HepG2 (cell line): ENCODE data around the gene SPRY1. TPM values are rescaled to one million over a fixed set of nuclear protein-coding genes. Genes with fewer than 3 reads are reported as not detected.
A peak's percentile ranks its signal among the peaks of the same experiment; 100 is the strongest.

Experiments
- ARID4A ChIP-seq: sonication (generic); formaldehyde crosslinking; IDR thresholded peaks from 2 replicates; pipeline ENCODE4 v1.5.0; 2020; ENCODE audit warnings: mild to moderate bottlenecking, missing genetic modification reagents, borderline replicate concordance
- EED ChIP-seq: sonication (generic); formaldehyde crosslinking; IDR thresholded peaks from 2 replicates; pipeline ENCODE4 v1.5.0; 2020; ENCODE audit warnings: mild to moderate bottlenecking, missing genetic modification reagents
- FOXK2 ChIP-seq: fragments of 450-650 bp; IDR thresholded peaks from 2 replicates; pipeline ENCODE4 v1.6.1; 2016
- PAXIP1 ChIP-seq: sonication (generic); formaldehyde crosslinking; conservative IDR thresholded peaks from 2 replicates; pipeline ENCODE4 v1.4.0; 2020; ENCODE audit warnings: mild to moderate bottlenecking, missing genetic modification reagents, moderate library complexity
- SIN3A ChIP-seq: IDR thresholded peaks from 2 replicates; pipeline ENCODE4 v1.6.1; 2011; ENCODE audit warnings: low read depth, mild to moderate bottlenecking, control low read depth, low read length, borderline replicate concordance
- STAT6 ChIP-seq: sonication (generic); formaldehyde crosslinking; IDR thresholded peaks from 2 replicates; pipeline ENCODE4 v1.4.0; 2020; ENCODE audit warnings: missing genetic modification reagents, mild to moderate bottlenecking, borderline replicate concordance
- ZNF350 ChIP-seq: sonication (generic); formaldehyde crosslinking; IDR thresholded peaks from 2 replicates; pipeline ENCODE4 v1.4.0; 2020; ENCODE audit warnings: mild to moderate bottlenecking, low read depth, missing genetic modification reagents, borderline replicate concordance
- ZNF468 ChIP-seq: sonication (generic); formaldehyde crosslinking; IDR thresholded peaks from 2 replicates; pipeline ENCODE4 v1.8.0; 2022; ENCODE audit warnings: mild to moderate bottlenecking, moderate library complexity, missing genetic modification reagents
- ZNF792 ChIP-seq: IDR thresholded peaks from 2 replicates; pipeline ENCODE4 v1.6.1; 2016
- polyA plus RNA-seq, 8 experiments: library from polyadenylated mRNA; depleted of rRNA in 3 of 8; stranded (reverse) in 7 of 8; unstranded in 1 of 8; fragments of >200 nt; fragmentation: Illumina TruSeq in 4 of 8; extraction: Trizol in 4 of 8; gene quantifications; 2 replicates each; pipeline versions ENCODE4 v1.2.1 to v1.2.3, GENCODE V29; 2011 to 2016; ENCODE audit warnings: low read depth in 4 of 8, missing spikeins in 1 of 8, mixed read lengths in 1 of 8; ENCODE audit not compliant: insufficient read depth in 1 of 8
- total RNA-seq, 5 experiments: library from RNA; depleted of rRNA; stranded (reverse); fragments of >200 nt; fragmentation: Illumina TruSeq; extraction: Trizol; gene quantifications; 2 replicates each; pipeline ENCODE4 v1.2.3, GENCODE V29; 2016; ENCODE audit warnings: low read depth in 1 of 5
- TF ChIP-seq, protein P1 (sequence below): sonication (generic); formaldehyde crosslinking; IDR thresholded peaks from 2 replicates; pipeline ENCODE4 v1.4.0; 2020; ENCODE audit warnings: missing genetic modification reagents

Gene SPRY1
- total and polyA plus RNA-seq, 2 of the 13 experiments (the other 11 are each of a cell fraction or from before 2014, with no cell fraction given), result 24.7 to 33.4 TPM

DNA sequence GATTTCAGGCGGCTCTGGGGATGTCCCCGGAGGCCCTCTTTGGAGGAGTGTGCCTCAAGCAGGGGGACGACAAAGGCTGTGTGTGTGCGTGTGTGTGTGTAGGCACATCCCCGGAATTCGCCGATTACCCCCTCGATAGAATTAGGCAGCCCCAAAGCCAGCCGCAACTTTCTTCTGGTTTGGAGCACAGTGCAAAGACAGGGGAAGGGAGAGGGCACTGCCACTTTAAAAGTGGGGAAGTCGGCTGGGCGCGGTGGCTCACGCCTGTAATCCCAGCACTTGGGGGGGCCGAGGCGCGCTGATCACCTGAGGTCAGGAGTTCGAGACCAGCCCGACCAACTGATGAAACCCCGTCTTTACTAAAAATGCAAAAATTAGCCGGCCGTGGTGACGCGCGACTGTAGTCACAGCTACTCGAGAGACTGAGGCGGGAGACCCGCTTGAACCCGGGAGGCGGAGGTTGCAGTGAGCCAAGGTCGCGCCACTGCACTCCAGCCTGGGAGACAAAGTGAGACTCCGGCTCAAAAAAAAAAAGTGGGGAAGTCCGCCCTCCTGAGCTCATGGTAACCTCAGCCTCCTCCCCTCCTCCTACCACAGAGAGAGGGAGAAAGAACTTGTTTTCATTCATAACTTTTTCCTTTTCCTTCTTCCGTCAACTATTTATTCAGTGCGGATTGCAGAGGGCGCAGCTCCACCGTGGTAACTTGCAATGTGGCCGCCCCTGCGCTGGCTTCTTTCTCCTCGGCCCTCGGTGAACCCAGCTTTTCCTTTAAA, 2.4 kb downstream of the SPRY1 start (continued):
- peak; percentile 23; the same call in 1 of the 2 replicates for TF ChIP-seq PAXIP1 (CRISPR knock-in tag)
- peak; percentile 50 for TF ChIP-seq ARID4A (CRISPR knock-in tag)
- 0 out of 2 replicates have a peak, but pooled peaks have one; percentile 14 for TF ChIP-seq ZNF792
- TF ChIP-seq ZNF350 (CRISPR knock-in tag), result peak; percentile 50; the same call in 1 of the 2 replicates
- TF ChIP-seq SIN3A, result peak; percentile 61; the same call in 1 of the 2 replicates
- no peak for TF ChIP-seq STAT6 (CRISPR knock-in tag)
- TF ChIP-seq, protein P1, sequence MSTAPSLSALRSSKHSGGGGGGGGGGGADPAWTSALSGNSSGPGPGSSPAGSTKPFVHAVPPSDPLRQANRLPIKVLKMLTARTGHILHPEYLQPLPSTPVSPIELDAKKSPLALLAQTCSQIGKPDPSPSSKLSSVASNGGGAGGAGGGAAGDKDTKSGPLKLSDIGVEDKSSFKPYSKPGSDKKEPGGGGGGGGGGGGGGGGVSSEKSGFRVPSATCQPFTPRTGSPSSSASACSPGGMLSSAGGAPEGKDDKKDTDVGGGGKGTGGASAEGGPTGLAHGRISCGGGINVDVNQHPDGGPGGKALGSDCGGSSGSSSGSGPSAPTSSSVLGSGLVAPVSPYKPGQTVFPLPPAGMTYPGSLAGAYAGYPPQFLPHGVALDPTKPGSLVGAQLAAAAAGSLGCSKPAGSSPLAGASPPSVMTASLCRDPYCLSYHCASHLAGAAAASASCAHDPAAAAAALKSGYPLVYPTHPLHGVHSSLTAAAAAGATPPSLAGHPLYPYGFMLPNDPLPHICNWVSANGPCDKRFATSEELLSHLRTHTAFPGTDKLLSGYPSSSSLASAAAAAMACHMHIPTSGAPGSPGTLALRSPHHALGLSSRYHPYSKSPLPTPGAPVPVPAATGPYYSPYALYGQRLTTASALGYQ, result 0 out of 2 replicates have a peak, but pooled peaks have one; percentile 37
- TF ChIP-seq EED, result no peak
- no peak for TF ChIP-seq ZNF468 (CRISPR knock-in tag)
- TF ChIP-seq FOXK2, result 0 out of 2 replicates have a peak, but pooled peaks have one; percentile 14
